Uterus (tissue), 4 donors: ENCODE measurements around the gene METTL26. TPM values are rescaled to one million over a fixed set of nuclear protein-coding genes. Genes with fewer than 3 reads are reported as not detected.

ENCODE experiments used
- DNase-seq, 2 donors: peaks; one replicate each; pipeline ENCODE4 v3.0.0-alpha.2; 2019 to 2020
- H3K27ac ChIP-seq, 2 donors: fragments of 200-600 bp; sonication (generic); 1 replicate in 1 of 2; 2 replicates in 1 of 2; pipeline ENCODE4 v1.5.1; 2016 to 2018
- H3K27me3 ChIP-seq, 2 donors: fragments of 200-600 bp; sonication (generic); one replicate each; pipeline ENCODE4 v1.5.1; 2018 to 2019; ENCODE audit warnings: control low read depth in 1 of 2
- H3K36me3 ChIP-seq, 2 donors: fragments of 200-600 bp; sonication (generic); one replicate each; pipeline ENCODE4 v1.5.1; 2019; ENCODE audit warnings: control low read depth in 1 of 2
- H3K4me1 ChIP-seq, 2 donors: fragments of 200-600 bp; sonication (generic); one replicate each; pipeline ENCODE4 v1.5.1; 2018 to 2019; ENCODE audit warnings: control low read depth in 1 of 2
- H3K4me3 ChIP-seq, 2 donors: fragments of 200-600 bp; sonication (generic); 1 replicate in 1 of 2; 2 replicates in 1 of 2; pipeline ENCODE4 v1.5.1; 2018 to 2019; ENCODE audit warnings: mild to moderate bottlenecking in 1 of 2
- H3K9me3 ChIP-seq, 2 donors: fragments of 200-600 bp; sonication (generic); one replicate each; pipeline ENCODE4 v1.5.1; 2019; ENCODE audit warnings: control low read depth in 1 of 2
- CTCF ChIP-seq, 4 experiments: fragments of 200-600 bp in 2 of 4; fragments of 450-650 bp in 2 of 4; sonication (generic) in 2 of 4; IDR thresholded peaks; one replicate each; pipeline ENCODE4 v1.5.1; 2016 to 2019; ENCODE audit warnings: antibody characterized with exemption in 4 of 4, mild to moderate bottlenecking in 2 of 4, moderate library complexity in 1 of 4
- POLR2A ChIP-seq, 2 donors: fragments of 450-650 bp; IDR thresholded peaks; one replicate each; pipeline ENCODE4 v1.6.1; 2016; ENCODE audit warnings: antibody characterized with exemption in 2 of 2, mild to moderate bottlenecking in 1 of 2, moderate library complexity in 1 of 2
- intact Hi-C: fragments of 100-400 bp; cut with DNase I; formaldehyde crosslinking; loops from one replicate; pipeline ENCODE4 v1.15.1; 2023; ENCODE audit warnings: low total_unique reads
- total RNA-seq, 4 donors: library from RNA; depleted of rRNA in 3 of 4; stranded (reverse); fragments of >200 nt in 3 of 4; gene quantifications; one replicate each; pipeline versions ENCODE4 v1.1.0 to v1.2.4, GENCODE V29; 2014 to 2023
- donor health status: DM: yes; HTN: yes; CAD: no.

The METTL26 gene
- total RNA-seq, 4 donors from 2014 or later: 29.5 to 171 (median 97.1) TPM

GRCh38 chr16:586047-586644 is 50.0 kb downstream of the METTL26 start:
- no peaks in the 10 kb centered on the region for H3K9me3 ChIP-seq
- intact Hi-C loops: no loop called here
- H3K4me1 ChIP-seq: peaks cover 0 to 18% of the 10 kb centered on the region in 2 donors
- no peaks in the 10 kb centered on the region for H3K36me3 ChIP-seq
- peak in 1 of 2 donors; percentile 14 for DNase-seq
- no peak overlapping the region for H3K4me3 ChIP-seq
- H3K27ac ChIP-seq: no peak overlapping the region
- TF ChIP-seq CTCF (IDR thresholded peaks at IDR 0.05): no peak
- no peak for TF ChIP-seq POLR2A (IDR thresholded peaks at IDR 0.05)
- no peaks in the 10 kb centered on the region for H3K27me3 ChIP-seq

GRCh38 chr16:585351-585750 is 50.8 kb downstream of the METTL26 start:
- Histone ChIP-seq H3K9me3 (no peaks in the 10 kb centered on the region), H3K27ac (no peak overlapping the region), H3K27me3 (no peaks in the 10 kb centered on the region), H3K4me1 (peaks cover 0 to 15% of the 10 kb centered on the region in 2 donors), H3K36me3 (no peaks in the 10 kb centered on the region), H3K4me3 (no peak overlapping the region)
- peak in 1 of 2 donors; percentile 22 for DNase-seq
- TF ChIP-seq POLR2A (IDR thresholded peaks at IDR 0.05): no peak
- no peak for TF ChIP-seq CTCF (IDR thresholded peaks at IDR 0.05)
- intact Hi-C loops: no loop called here

Other genes starting within 250 kb of the METTL26 start
- gene NME4, start 239.1 kb downstream of the METTL26 start, total RNA-seq: 10 to 100 TPM; 37.3 to 77.6 (median 62.2) TPM
- 100 to 1,000 TPM in 1 of 4 donors, 10 to 100 TPM in 3; 10.6 to 106 (median 31.9) TPM for gene DECR2, start 234.4 kb downstream of the METTL26 start, total RNA-seq
- gene RAB11FIP3, start 210.7 kb downstream of the METTL26 start, total RNA-seq: 10 to 100 TPM; 10.5 to 75.0 (median 49.4) TPM
- 10 to 100 TPM in 3 of 4 donors, 1 to 10 TPM in 1; 7.9 to 37.3 (median 19.3) TPM for gene CAPN15, start 108.6 kb downstream of the METTL26 start, total RNA-seq
- gene PRR35, start 75.9 kb downstream of the METTL26 start, total RNA-seq: not detected
- 1 to 10 TPM; 1.2 to 7.5 (median 1.5) TPM for gene NHLRC4, start 69.3 kb downstream of the METTL26 start, total RNA-seq
- gene PIGQ, start 66.3 kb downstream of the METTL26 start, total RNA-seq: 10 to 100 TPM in 3 of 4 donors, 1 to 10 TPM in 1; 10.0 to 56.9 (median 30.7) TPM
- 10 to 100 TPM in 2 of 4 donors, 1 to 10 TPM in 1, under 1 TPM in 1; 0.59 to 25.4 (median 14.3) TPM for gene RAB40C, start 46.2 kb downstream of the METTL26 start, total RNA-seq
- 1 to 10 TPM in 1 of 4 donors, under 1 TPM in 2, not detected in 1; 0.26 to 1.4 (median 0.76) TPM for gene WFIKKN1, start 5.3 kb downstream of the METTL26 start, total RNA-seq
- 10 to 100 TPM in 2 of 4 donors, 1 to 10 TPM in 2; 2.6 to 62.0 (median 17.0) TPM for gene MCRIP2, start 5.5 kb upstream of the METTL26 start, total RNA-seq
- 10 to 100 TPM; 18.2 to 79.3 (median 46.9) TPM for gene WDR90, start 13.1 kb upstream of the METTL26 start, total RNA-seq
- 10 to 100 TPM; 29.1 to 99.7 (median 71.7) TPM for gene RHOT2, start 31.8 kb upstream of the METTL26 start, total RNA-seq
- 1 to 10 TPM in 2 of 4 donors, not detected in 2; 1.5 to 2.0 TPM for gene RHBDL1, start 39.4 kb upstream of the METTL26 start, total RNA-seq
- gene STUB1, start 44.1 kb upstream of the METTL26 start, total RNA-seq: 100 to 1,000 TPM in 2 of 4 donors, 10 to 100 TPM in 2; 62.7 to 212 (median 93.3) TPM
- gene JMJD8, start 48.0 kb upstream of the METTL26 start, total RNA-seq: 100 to 1,000 TPM in 1 of 4 donors, 10 to 100 TPM in 3; 45.6 to 111 (median 57.4) TPM
- 10 to 100 TPM in 1 of 4 donors, 1 to 10 TPM in 3; 2.3 to 12.0 (median 4.2) TPM for gene WDR24, start 54.1 kb upstream of the METTL26 start, total RNA-seq
- gene FBXL16, start 69.5 kb upstream of the METTL26 start, total RNA-seq: under 1 TPM in 2 of 4 donors, not detected in 2; 0.21 to 0.37 TPM
- 10 to 100 TPM; 19.1 to 76.5 (median 26.7) TPM for gene METRN, start 78.8 kb upstream of the METTL26 start, total RNA-seq
- gene ANTKMT, start 84.8 kb upstream of the METTL26 start, total RNA-seq: 10 to 100 TPM in 3 of 4 donors, 1 to 10 TPM in 1; 6.2 to 21.1 (median 19.1) TPM
- gene CCDC78, start 90.1 kb upstream of the METTL26 start, total RNA-seq: 1 to 10 TPM in 3 of 4 donors, not detected in 1; 1.3 to 5.3 (median 2.3) TPM
- 1 to 10 TPM in 2 of 4 donors, not detected in 2; 1.0 to 3.4 TPM for gene HAGHL, start 90.8 kb upstream of the METTL26 start, total RNA-seq
- 10 to 100 TPM; 14.1 to 43.3 (median 25.0) TPM for gene CIAO3, start 104.7 kb upstream of the METTL26 start, total RNA-seq
- 10 to 100 TPM in 3 of 4 donors, 1 to 10 TPM in 1; 4.6 to 30.8 (median 15.7) TPM for gene MSLN, start 124.4 kb upstream of the METTL26 start, total RNA-seq
- gene RPUSD1, start 152.1 kb upstream of the METTL26 start, total RNA-seq: 10 to 100 TPM in 3 of 4 donors, 1 to 10 TPM in 1; 5.9 to 80.0 (median 16.7) TPM
- 100 to 1,000 TPM in 1 of 4 donors, 10 to 100 TPM in 2, under 1 TPM in 1; under 0.01 to 895 (median 31.1) TPM for gene CHTF18, start 152.3 kb upstream of the METTL26 start, total RNA-seq
- gene GNG13, start 164.4 kb upstream of the METTL26 start, total RNA-seq: not detected